Measurements from ENCODE around the gene CDCA4. TPM values are rescaled to one million over a fixed set of nuclear protein-coding genes. Genes with fewer than 3 reads are reported as not detected.

CDCA4 gene
- polyA plus RNA-seq, 1 of the 3 experiments (the other 2 are of a cell fraction) = 26.8 TPM

GRCh38 chr14:105007593-105008264, 13.2 kb downstream of the CDCA4 start:
- Histone ChIP-seq H3K9ac (no peak overlapping the region), H3K9me3 (no peaks in the 10 kb centered on the region), H3K4me3 (ENCODE audit: low read depth in 2 of 2, low read length in 1 of 2) (no peak overlapping the region), H3K36me3 (replicated peaks in 1 of 2; ENCODE audit: control insufficient read depth in 1 of 2, insufficient read depth in 2 of 2, low read length in 1 of 2) (peaks cover 28 to 37% of the 10 kb centered on the region in 2 experiments), H3K79me2 (ENCODE audit: insufficient read depth) (peaks cover 92% of the 10 kb centered on the region), H3K4me2 (no peak overlapping the region), H2AFZ (ENCODE audit: low read depth) (no peak overlapping the region), H3K27ac (ENCODE audit: low read depth in 2 of 2, low read length in 1 of 2) (no peak overlapping the region), H3K27me3 (ENCODE audit: insufficient read depth) (no peaks in the 10 kb centered on the region), H3K4me1 (ENCODE audit: control insufficient read depth in 1 of 2, insufficient read depth in 2 of 2, low read depth in 1 of 2, low read length in 1 of 2) (peaks cover 0 to 19% of the 10 kb centered on the region in 2 experiments; a peak in 1 of 4 replicates), H4K20me1 (ENCODE audit: insufficient read depth) (peaks cover 66% of the 10 kb centered on the region), H3F3A (replicated peaks; ENCODE audit: insufficient read depth) (peaks cover 15% of the 10 kb centered on the region), H3K9me2 (no peaks in the 10 kb centered on the region)
- ChIA-PET CTCF (interaction anchor here (2.7 kb wide), 1 partner anchor 38 kb away, joined by 10 read pairs; no protein-coding TSS in a partner anchor), POLR2A (no interaction called here)
- 91% methylated on average over 15 of the region's 19 CpGs for WGBS (ENCODE audit: low lambda C conversion rate)
- TF ChIP-seq NFIC (IDR thresholded peaks at IDR 0.05; ENCODE audit: borderline replicate concordance) (no peak), USF1 (IDR thresholded peaks at IDR 0.05; ENCODE audit: borderline replicate concordance, low read depth) (no peak), MAX (IDR thresholded peaks at IDR 0.05; ENCODE audit: low read depth) (no peak), GATA2 (CRISPR knock-in tag; IDR thresholded peaks at IDR 0.05) (no peak), CTCF (IDR thresholded peaks at IDR 0.05) (no peak), MXI1 (IDR thresholded peaks at IDR 0.05; ENCODE audit: low read depth, low read length) (no peak)
- DNase-seq = no peak

- Histone ChIP-seq H3K4me2 (no peak overlapping the region), H3K27me3 (ENCODE audit: insufficient read depth) (no peaks in the 10 kb centered on the region), H3F3A (replicated peaks; ENCODE audit: insufficient read depth) (peaks cover 15% of the 10 kb centered on the region), H3K9me3 (no peaks in the 10 kb centered on the region), H2AFZ (ENCODE audit: low read depth) (no peak overlapping the region), H3K36me3 (replicated peaks in 1 of 2; ENCODE audit: control insufficient read depth in 1 of 2, insufficient read depth in 2 of 2, low read length in 1 of 2) (peaks cover 28 to 37% of the 10 kb centered on the region in 2 experiments), H3K4me1 (ENCODE audit: control insufficient read depth in 1 of 2, insufficient read depth in 2 of 2, low read depth in 1 of 2, low read length in 1 of 2) (peaks cover 0 to 12% of the 10 kb centered on the region in 2 experiments; a peak in 1 of 4 replicates), H3K79me2 (ENCODE audit: insufficient read depth) (peaks cover 92% of the 10 kb centered on the region), H4K20me1 (ENCODE audit: insufficient read depth) (peaks cover 59% of the 10 kb centered on the region), H3K4me3 (ENCODE audit: low read depth in 2 of 2, low read length in 1 of 2) (no peak overlapping the region), H3K9ac (no peak overlapping the region), H3K9me2 (no peaks in the 10 kb centered on the region), H3K27ac (ENCODE audit: low read depth in 2 of 2, low read length in 1 of 2) (no peak overlapping the region)
- POLR2A ChIA-PET = no interaction called here
- no peak for DNase-seq
- no peak for TF ChIP-seq NFIC (IDR thresholded peaks at IDR 0.05; ENCODE audit: borderline replicate concordance)
- TF ChIP-seq YY1 (IDR thresholded peaks at IDR 0.05; ENCODE audit: low read depth) = no peak
- TF ChIP-seq TCF12 (IDR thresholded peaks at IDR 0.05) = no peak
- no peak for TF ChIP-seq POLR2AphosphoS5 (IDR thresholded peaks at IDR 0.05; ENCODE audit: low read depth, low read length)
- 93% methylated on average over 14 of the region's 21 CpGs for WGBS (ENCODE audit: low lambda C conversion rate)
- CTCF ChIA-PET = interaction anchor here (0.6 to 2.7 kb wide), 4 partner anchors 11 to 164 kb away, joined by 3 to 10 read pairs (median 6); no protein-coding TSS in a partner anchor
Observed at GRCh38 chr14:105006831-105007592, 13.9 kb downstream of the CDCA4 start.
